GM12878 (cell line): ENCODE data around the gene LTBP4. TPM values are rescaled to one million over a fixed set of nuclear protein-coding genes. Genes with fewer than 3 reads are reported as not detected.
A peak's percentile ranks its signal among the peaks of the same experiment; 100 is the strongest.

Experiments used
- ATAC-seq: fragments of 200-7000 bp; cut with Tn5 transposase; 3 replicates; pipeline ENCODE4 v1.9.1; 2020; ENCODE audit warnings: mild to moderate bottlenecking, moderate library complexity
- BruUV-seq: library from RNA; stranded (reverse); fragments of 400-500 nt; replicated peaks from 2 replicates; lab custom pipeline; 2021; lab: Mats Ljungman, UMichigan
- CTCF ChIA-PET: fragments of 300-600 bp; sonication (Branson Sonifier 250); formaldehyde crosslinking; extraction: SDS; loops from one replicate; lab custom pipeline; 2021; ENCODE audit warnings: inconsistent platforms; lab: Yijun Ruan, JAX
- POLR2A ChIA-PET: fragments of 350-600 bp; formaldehyde crosslinking; extraction: SDS; loops from one replicate; lab custom pipeline; 2021; ENCODE audit warnings: inconsistent platforms; lab: Charles Lee
- RAD21 ChIA-PET: fragments of 300-600 bp; sonication (Branson Sonifier 250); formaldehyde crosslinking; loops from one replicate; lab custom pipeline; 2023; ENCODE audit warnings: antibody characterized with exemption; ENCODE audit not compliant: unreplicated experiment; lab: Charles Lee
- SMC1A ChIA-PET: fragments of 300-600 bp; sonication (Branson Sonifier 250); formaldehyde crosslinking; loops from one replicate; lab custom pipeline; 2023; ENCODE audit not compliant: unreplicated experiment, uncharacterized antibody; lab: Charles Lee
- DNase-seq: peaks from one replicate; pipeline ENCODE4 v3.0.0-alpha.2; 2011; ENCODE audit warnings: low read depth, low spot score
- FAIRE-seq: peaks from 3 replicates; lab custom pipeline; 2011; peaks lifted over from hg19 to GRCh38; lab: Jason Lieb, UNC
- H2AFZ ChIP-seq: 2 replicates; pipeline ENCODE4 v1.6.0; 2011; ENCODE audit warnings: low read depth, low read length, control low read depth; ENCODE audit not compliant: control insufficient read depth
- H3K27ac ChIP-seq: 2 replicates; pipeline ENCODE4 v1.5.1; 2011; ENCODE audit warnings: control low read depth; ENCODE audit not compliant: control insufficient read depth, insufficient read depth
- H3K27me3 ChIP-seq, 2 experiments: replicated peaks in 1 of 2; 2 replicates each; pipeline versions ENCODE4 v1.6.0 to v1.6.1; 2011; ENCODE audit warnings: low read length in 1 of 2; ENCODE audit not compliant: control insufficient read depth in 2 of 2, insufficient read depth in 2 of 2
- H3K36me3 ChIP-seq, 2 experiments: 2 replicates each; pipeline ENCODE4 v1.5.1; 2011; ENCODE audit warnings: low read length in 1 of 2; ENCODE audit not compliant: control insufficient read depth in 2 of 2, insufficient read depth in 2 of 2
- H3K4me1 ChIP-seq: 2 replicates; pipeline ENCODE4 v1.6.1; 2011; ENCODE audit warnings: mild to moderate bottlenecking, low read length, moderate library complexity, mixed read lengths; ENCODE audit not compliant: control insufficient read depth, insufficient read depth
- H3K4me2 ChIP-seq: 2 replicates; pipeline ENCODE4 v1.6.0; 2011; ENCODE audit warnings: control low read depth; ENCODE audit not compliant: control insufficient read depth, insufficient read depth
- H3K4me3 ChIP-seq: fragments of 200-600 bp; sonication (generic); 2 replicates; pipeline ENCODE4 v1.5.1; 2016
- H3K79me2 ChIP-seq: 2 replicates; pipeline ENCODE4 v1.6.0; 2011; ENCODE audit warnings: low read length; ENCODE audit not compliant: control insufficient read depth, insufficient read depth
- H3K9ac ChIP-seq: 2 replicates; pipeline ENCODE4 v1.8.0; 2011; ENCODE audit warnings: low read length, control low read depth, mixed read lengths; ENCODE audit not compliant: control insufficient read depth, insufficient read depth
- H3K9me3 ChIP-seq: replicated peaks from 3 replicates; pipeline ENCODE4 v1.5.1; 2011; ENCODE audit warnings: mild to moderate bottlenecking, low read length; ENCODE audit not compliant: control insufficient read depth, insufficient read depth
- H4K20me1 ChIP-seq: 2 replicates; pipeline ENCODE4 v1.6.0; 2011; ENCODE audit not compliant: control insufficient read depth, insufficient read depth
- CREB1 ChIP-seq: IDR thresholded peaks from 2 replicates; pipeline ENCODE4 v1.6.1; 2012; ENCODE audit warnings: low read depth, mild to moderate bottlenecking, inconsistent platforms
- EP300 ChIP-seq, 2 experiments: fragments of 150-350 bp in 1 of 2; IDR thresholded peaks; 2 replicates each; pipeline ENCODE4 v1.6.1; 2011 to 2012; ENCODE audit warnings: low read depth in 2 of 2, low read length in 2 of 2, borderline replicate concordance in 1 of 2, improper control_type of control experiment in 1 of 2, inconsistent platforms in 1 of 2; ENCODE audit not compliant: control insufficient read depth in 1 of 2
- JUNB ChIP-seq: IDR thresholded peaks from 2 replicates; pipeline ENCODE4 v1.6.1; 2016; ENCODE audit warnings: antibody characterized with exemption, mild to moderate bottlenecking
- MXI1 ChIP-seq: fragments of 150-350 bp; IDR thresholded peaks from 2 replicates; pipeline ENCODE4 v1.6.1; 2011; ENCODE audit warnings: low read depth, mild to moderate bottlenecking, inconsistent platforms, low read length, improper control_type of control experiment
- NFYB ChIP-seq: IDR thresholded peaks from 2 replicates; pipeline ENCODE4 v1.6.1; 2011; ENCODE audit warnings: low read depth, mild to moderate bottlenecking, low read length, improper control_type of control experiment, moderate library complexity; ENCODE audit not compliant: insufficient read depth
- RFX5 ChIP-seq: IDR thresholded peaks from 2 replicates; pipeline ENCODE4 v1.6.1; 2011; ENCODE audit warnings: low read depth, low read length, improper control_type of control experiment
- SMAD1 ChIP-seq: fragments of 450-650 bp; IDR thresholded peaks from 2 replicates; pipeline ENCODE4 v1.6.1; 2018; ENCODE audit warnings: mild to moderate bottlenecking, low read depth; ENCODE audit not compliant: partially characterized antibody
- WRNIP1 ChIP-seq: IDR thresholded peaks from 2 replicates; pipeline ENCODE4 v1.6.1; 2011; ENCODE audit warnings: low read depth, low read length, improper control_type of control experiment, borderline replicate concordance
- ZNF217 ChIP-seq: fragments of 450-650 bp; IDR thresholded peaks from 2 replicates; pipeline ENCODE4 v1.6.1; 2017; ENCODE audit warnings: antibody characterized with exemption, mild to moderate bottlenecking
- WGBS: methylation state at CpG from one replicate; pipeline ENCODE4 v1.1.6; 2016; ENCODE audit warnings: low lambda C conversion rate; ENCODE audit not compliant: insufficient replicate concordance, insufficient coverage; ENCODE audit errors: missing lambda C conversion rate; 5-methylcytosine and 5-hydroxymethylcytosine counted together
- in situ Hi-C: fragments of 300-500 bp; cut with MboI; formaldehyde crosslinking; loops from 9 replicates; pipeline ENCODE4 v1.14.3; 2018; ENCODE audit warnings: mixed read lengths
- intact Hi-C: fragments of 100-400 bp; cut with micrococcal nuclease; formaldehyde crosslinking; loops from one replicate; pipeline ENCODE4 v1.14.2; 2022; ENCODE audit not compliant: unreplicated experiment
- polyA plus RNA-seq, 11 experiments: library from polyadenylated mRNA; depleted of rRNA in 4 of 11; unstranded in 6 of 11; stranded (reverse) in 5 of 11; fragments of >200 nt; fragmentation: Nextera tagmentation in 4 of 11; fragmentation: Illumina TruSeq in 1 of 11; extraction: Ambion mirVana in 4 of 11; extraction: Trizol in 1 of 11; gene quantifications; 1 replicate in 1 of 11; 2 replicates in 10 of 11; pipeline versions ENCODE4 v1.2.1 to v1.2.3, GENCODE V29; 2011 to 2016; ENCODE audit warnings: inconsistent platforms in 2 of 11, missing spikeins in 2 of 11, low read depth in 1 of 11
- total RNA-seq, 4 experiments: library from RNA; depleted of rRNA in 3 of 4; stranded (reverse); fragments of >200 nt in 3 of 4; fragmentation: Illumina TruSeq in 1 of 4; extraction: Trizol in 1 of 4; gene quantifications; 2 replicates each; pipeline versions ENCODE4 v1.2.1 to v1.2.3, GENCODE V29; 2013 to 2021
- TF ChIP-seq, protein P1 (sequence below): IDR thresholded peaks from 2 replicates; pipeline ENCODE4 v1.6.1; 2011; ENCODE audit warnings: low read depth, mild to moderate bottlenecking, low read length, moderate library complexity, borderline replicate concordance; ENCODE audit errors: extremely low read depth
- TF ChIP-seq, protein P2 (sequence below): fragments of 150-350 bp; IDR thresholded peaks from 2 replicates; pipeline ENCODE4 v1.6.1; 2014; ENCODE audit warnings: mild to moderate bottlenecking, low read depth, low read length
- TF ChIP-seq, protein P3 (sequence below): fragments of 450-650 bp; formaldehyde crosslinking; IDR thresholded peaks from 2 replicates; pipeline ENCODE4 v1.4.0; 2020; ENCODE audit warnings: mild to moderate bottlenecking, moderate library complexity
- TF ChIP-seq, protein P4 (sequence below): fragments of 450-650 bp; IDR thresholded peaks from 2 replicates; pipeline ENCODE4 v1.6.1; 2018; ENCODE audit warnings: borderline replicate concordance, mild to moderate bottlenecking; ENCODE audit not compliant: partially characterized antibody
- TF ChIP-seq, protein P5 (sequence below): IDR thresholded peaks from 2 replicates; pipeline ENCODE4 v1.6.1; 2011; ENCODE audit warnings: borderline replicate concordance, low read depth, mild to moderate bottlenecking, moderate library complexity, mixed read lengths, low read length; ENCODE audit not compliant: insufficient read depth; ENCODE audit errors: extremely low read length

Gene LTBP4
- total and polyA plus RNA-seq, 10 of the 15 experiments (the other 5 are each of a cell fraction or from before 2014, with no cell fraction given): 0.09 to 34.6 (median 8.5) TPM; not detected in 1

DNA sequence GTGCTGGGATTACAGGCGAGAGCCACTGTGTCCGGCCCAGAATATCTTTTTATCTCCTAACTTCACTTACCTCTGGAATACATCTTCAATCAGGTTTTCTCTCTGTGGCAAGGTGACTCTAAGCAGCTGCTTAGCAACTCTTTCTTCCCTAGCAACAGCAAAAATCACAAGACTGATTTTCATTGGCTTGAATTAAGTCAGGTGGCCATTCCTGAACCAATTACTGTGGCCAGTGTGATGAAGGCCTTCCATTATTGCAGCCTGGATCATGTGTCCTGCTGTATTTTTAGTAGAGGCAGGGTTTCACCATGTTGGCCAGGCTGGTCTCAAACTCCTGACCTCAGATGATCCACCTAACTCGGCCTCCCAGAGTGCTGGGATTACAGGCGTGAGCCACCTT is 9.0 kb upstream of the LTBP4 start:
- Histone ChIP-seq H3K27me3 (peaks cover 0 to 4% of the 10 kb centered on the region in 2 experiments; a peak in 1 of 4 replicates), H3K4me1 (no peaks in the 10 kb centered on the region), H3K36me3 (no peaks in the 10 kb centered on the region; a peak in 1 of 4 replicates), H3K27ac (no peak overlapping the region), H4K20me1 (no peaks in the 10 kb centered on the region), H3K9ac (no peak overlapping the region), H3K4me2 (no peak overlapping the region), H3K4me3 (no peak overlapping the region), H3K79me2 (no peaks in the 10 kb centered on the region), H3K9me3 (no peaks in the 10 kb centered on the region), H2AFZ (no peak overlapping the region)
- no peak for DNase-seq
- intact Hi-C loops (no loop called here), in situ Hi-C loops (no loop called here)
- ChIA-PET SMC1A (no interaction called here), CTCF (interaction anchor here (1.2 to 3.1 kb wide), 4 partner anchors 11 to 43 kb away, joined by 3 to 7 read pairs (median 5); no protein-coding TSS in a partner anchor), RAD21 (no interaction called here), POLR2A (no interaction called here)
- peak; percentile 38 for FAIRE-seq
- 59% methylated on average over 4 of the region's 4 CpGs for WGBS
- no TSS peak for BruUV-seq
- peak; percentile 92 for ATAC-seq
- TF ChIP-seq SMAD1 (no peak), RFX5 (peak; percentile 95), NFYB (peak; percentile 84), MXI1 (no peak), WRNIP1 (no peak), CREB1 (0 out of 2 replicates have a peak, but pooled peaks have one; percentile 38), JUNB (no peak), ZNF217 (no peak), EP300 (IDR thresholded peaks at IDR 0.05; ENCODE audit: borderline replicate concordance in 1 of 2, control insufficient read depth in 1 of 2, low read depth in 2 of 2, low read length in 2 of 2) (no peak)
- TF ChIP-seq, protein P1, sequence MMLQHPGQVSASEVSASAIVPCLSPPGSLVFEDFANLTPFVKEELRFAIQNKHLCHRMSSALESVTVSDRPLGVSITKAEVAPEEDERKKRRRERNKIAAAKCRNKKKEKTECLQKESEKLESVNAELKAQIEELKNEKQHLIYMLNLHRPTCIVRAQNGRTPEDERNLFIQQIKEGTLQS: peak; percentile 23; the same call in 1 of the 2 replicates
- TF ChIP-seq, protein P2, sequence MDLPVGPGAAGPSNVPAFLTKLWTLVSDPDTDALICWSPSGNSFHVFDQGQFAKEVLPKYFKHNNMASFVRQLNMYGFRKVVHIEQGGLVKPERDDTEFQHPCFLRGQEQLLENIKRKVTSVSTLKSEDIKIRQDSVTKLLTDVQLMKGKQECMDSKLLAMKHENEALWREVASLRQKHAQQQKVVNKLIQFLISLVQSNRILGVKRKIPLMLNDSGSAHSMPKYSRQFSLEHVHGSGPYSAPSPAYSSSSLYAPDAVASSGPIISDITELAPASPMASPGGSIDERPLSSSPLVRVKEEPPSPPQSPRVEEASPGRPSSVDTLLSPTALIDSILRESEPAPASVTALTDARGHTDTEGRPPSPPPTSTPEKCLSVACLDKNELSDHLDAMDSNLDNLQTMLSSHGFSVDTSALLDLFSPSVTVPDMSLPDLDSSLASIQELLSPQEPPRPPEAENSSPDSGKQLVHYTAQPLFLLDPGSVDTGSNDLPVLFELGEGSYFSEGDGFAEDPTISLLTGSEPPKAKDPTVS: no peak
- TF ChIP-seq, protein P3, sequence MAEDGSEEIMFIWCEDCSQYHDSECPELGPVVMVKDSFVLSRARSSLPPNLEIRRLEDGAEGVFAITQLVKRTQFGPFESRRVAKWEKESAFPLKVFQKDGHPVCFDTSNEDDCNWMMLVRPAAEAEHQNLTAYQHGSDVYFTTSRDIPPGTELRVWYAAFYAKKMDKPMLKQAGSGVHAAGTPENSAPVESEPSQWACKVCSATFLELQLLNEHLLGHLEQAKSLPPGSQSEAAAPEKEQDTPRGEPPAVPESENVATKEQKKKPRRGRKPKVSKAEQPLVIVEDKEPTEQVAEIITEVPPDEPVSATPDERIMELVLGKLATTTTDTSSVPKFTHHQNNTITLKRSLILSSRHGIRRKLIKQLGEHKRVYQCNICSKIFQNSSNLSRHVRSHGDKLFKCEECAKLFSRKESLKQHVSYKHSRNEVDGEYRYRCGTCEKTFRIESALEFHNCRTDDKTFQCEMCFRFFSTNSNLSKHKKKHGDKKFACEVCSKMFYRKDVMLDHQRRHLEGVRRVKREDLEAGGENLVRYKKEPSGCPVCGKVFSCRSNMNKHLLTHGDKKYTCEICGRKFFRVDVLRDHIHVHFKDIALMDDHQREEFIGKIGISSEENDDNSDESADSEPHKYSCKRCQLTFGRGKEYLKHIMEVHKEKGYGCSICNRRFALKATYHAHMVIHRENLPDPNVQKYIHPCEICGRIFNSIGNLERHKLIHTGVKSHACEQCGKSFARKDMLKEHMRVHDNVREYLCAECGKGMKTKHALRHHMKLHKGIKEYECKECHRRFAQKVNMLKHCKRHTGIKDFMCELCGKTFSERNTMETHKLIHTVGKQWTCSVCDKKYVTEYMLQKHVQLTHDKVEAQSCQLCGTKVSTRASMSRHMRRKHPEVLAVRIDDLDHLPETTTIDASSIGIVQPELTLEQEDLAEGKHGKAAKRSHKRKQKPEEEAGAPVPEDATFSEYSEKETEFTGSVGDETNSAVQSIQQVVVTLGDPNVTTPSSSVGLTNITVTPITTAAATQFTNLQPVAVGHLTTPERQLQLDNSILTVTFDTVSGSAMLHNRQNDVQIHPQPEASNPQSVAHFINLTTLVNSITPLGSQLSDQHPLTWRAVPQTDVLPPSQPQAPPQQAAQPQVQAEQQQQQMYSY (CRISPR knock-in tag): no peak
- TF ChIP-seq, protein P4, sequence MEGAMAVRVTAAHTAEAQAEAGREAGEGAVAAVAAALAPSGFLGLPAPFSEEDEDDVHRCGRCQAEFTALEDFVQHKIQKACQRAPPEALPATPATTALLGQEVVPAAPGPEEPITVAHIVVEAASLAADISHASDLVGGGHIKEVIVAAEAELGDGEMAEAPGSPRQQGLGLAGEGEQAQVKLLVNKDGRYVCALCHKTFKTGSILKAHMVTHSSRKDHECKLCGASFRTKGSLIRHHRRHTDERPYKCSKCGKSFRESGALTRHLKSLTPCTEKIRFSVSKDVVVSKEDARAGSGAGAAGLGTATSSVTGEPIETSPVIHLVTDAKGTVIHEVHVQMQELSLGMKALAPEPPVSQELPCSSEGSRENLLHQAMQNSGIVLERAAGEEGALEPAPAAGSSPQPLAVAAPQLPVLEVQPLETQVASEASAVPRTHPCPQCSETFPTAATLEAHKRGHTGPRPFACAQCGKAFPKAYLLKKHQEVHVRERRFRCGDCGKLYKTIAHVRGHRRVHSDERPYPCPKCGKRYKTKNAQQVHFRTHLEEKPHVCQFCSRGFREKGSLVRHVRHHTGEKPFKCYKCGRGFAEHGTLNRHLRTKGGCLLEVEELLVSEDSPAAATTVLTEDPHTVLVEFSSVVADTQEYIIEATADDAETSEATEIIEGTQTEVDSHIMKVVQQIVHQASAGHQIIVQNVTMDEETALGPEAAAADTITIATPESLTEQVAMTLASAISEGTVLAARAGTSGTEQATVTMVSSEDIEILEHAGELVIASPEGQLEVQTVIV: no peak
- TF ChIP-seq, protein P5, sequence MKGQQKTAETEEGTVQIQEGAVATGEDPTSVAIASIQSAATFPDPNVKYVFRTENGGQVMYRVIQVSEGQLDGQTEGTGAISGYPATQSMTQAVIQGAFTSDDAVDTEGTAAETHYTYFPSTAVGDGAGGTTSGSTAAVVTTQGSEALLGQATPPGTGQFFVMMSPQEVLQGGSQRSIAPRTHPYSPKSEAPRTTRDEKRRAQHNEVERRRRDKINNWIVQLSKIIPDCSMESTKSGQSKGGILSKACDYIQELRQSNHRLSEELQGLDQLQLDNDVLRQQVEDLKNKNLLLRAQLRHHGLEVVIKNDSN: peak; percentile 70
